GM18951 (cell line): ENCODE measurements around the gene MELK.
"Not testable (repeated sequence)": the region's sequence is repeated elsewhere in the genome, so short reads cannot be mapped to it uniquely, and the experiment has no call there.

Experiments
- POLR2A ChIP-seq: IDR thresholded peaks from 4 replicates; pipeline ENCODE4 v1.6.1; 2011; ENCODE audit warnings: mild to moderate bottlenecking; ENCODE audit not compliant: insufficient read length, insufficient read depth; ENCODE audit errors: extremely low read depth
- in situ Hi-C: fragments of 300-500 bp; cut with MboI; formaldehyde crosslinking; loops from one replicate; pipeline ENCODE4 v1.12.0; 2022; ENCODE audit warnings: low sequenced_read_pairs, mixed read lengths, inconsistent platforms; ENCODE audit not compliant: unreplicated experiment

Gene MELK

DNA sequence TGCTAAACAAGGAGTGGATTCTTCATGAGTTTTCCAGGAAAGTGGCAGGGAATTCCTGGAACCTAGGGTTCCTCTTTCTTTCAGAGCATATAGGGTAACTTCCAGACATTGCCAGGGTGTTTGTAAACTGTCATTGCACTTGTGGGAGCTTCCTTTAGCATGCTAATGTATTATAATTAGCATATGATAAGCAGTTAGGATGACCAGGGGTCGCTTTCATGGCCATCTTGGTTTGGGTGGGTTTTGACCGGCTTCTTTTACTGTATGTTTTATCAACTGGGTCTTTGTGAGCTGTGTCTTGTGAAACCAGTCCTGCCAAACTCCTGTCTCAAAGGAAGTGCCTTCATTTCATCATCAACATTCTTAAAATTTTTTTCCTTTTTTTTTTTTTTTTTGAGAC lies 11.9 kb upstream of the MELK start:
- TF ChIP-seq POLR2A, result no peak
- in situ Hi-C loops, result loop anchor here (5.0 kb wide), 1 partner anchor 48 kb away; no protein-coding TSS in a partner anchor

- in situ Hi-C loops, result loop anchor here (5.0 kb wide), 1 partner anchor 50 kb away; no protein-coding TSS in a partner anchor
These were observed 9.9 kb upstream of the MELK start for GRCh38 chr9:36562801-36563200.

DNA sequence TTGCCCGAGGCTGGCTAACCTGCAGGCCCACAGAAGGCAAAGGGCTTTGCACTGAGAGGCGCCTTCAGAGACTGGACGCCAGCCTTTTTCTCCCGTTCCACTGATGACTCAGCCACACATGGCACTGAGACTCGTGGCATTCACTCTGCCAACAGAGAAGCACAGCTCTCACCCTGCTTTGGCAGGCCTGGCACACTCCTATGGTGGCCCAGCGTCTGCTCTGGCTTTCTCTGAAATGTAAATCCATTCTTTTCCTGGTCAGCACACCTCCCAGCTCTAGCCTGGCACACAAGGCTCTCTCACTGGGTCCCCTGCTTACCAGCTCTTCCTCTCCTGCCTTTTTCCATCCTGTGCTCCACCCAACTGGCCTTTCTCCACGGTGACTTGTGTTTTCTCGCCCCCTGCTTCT lies 5.9 kb upstream of the MELK start:
- TF ChIP-seq POLR2A, result no peak
- in situ Hi-C loops, result no loop called here

DNA sequence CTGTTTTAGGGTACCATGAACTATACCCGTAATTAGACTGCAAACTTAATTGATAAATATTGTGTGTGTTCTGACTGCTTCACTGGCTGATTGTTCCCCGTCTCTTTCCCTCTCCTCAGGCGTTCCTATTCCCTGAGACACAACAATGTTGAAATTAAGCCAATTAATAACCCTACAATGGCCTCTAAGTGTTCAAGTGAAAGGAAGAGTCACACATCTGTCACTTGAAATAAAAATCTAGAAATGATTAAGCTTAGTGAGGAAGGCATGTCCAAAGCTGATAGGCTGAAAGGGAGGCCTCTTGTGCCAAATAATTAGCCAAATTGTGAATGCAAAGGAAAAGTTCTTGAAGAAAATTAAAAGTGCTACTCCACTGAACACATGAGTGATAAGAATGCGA lies 4.0 kb upstream of the MELK start:
- in situ Hi-C loops, result not testable (repeated sequence)

GRCh38 chr9:36571333-36571732 lies 1.4 kb upstream of the MELK start:
- TF ChIP-seq POLR2A, result no peak
- in situ Hi-C loops, result no loop called here

DNA sequence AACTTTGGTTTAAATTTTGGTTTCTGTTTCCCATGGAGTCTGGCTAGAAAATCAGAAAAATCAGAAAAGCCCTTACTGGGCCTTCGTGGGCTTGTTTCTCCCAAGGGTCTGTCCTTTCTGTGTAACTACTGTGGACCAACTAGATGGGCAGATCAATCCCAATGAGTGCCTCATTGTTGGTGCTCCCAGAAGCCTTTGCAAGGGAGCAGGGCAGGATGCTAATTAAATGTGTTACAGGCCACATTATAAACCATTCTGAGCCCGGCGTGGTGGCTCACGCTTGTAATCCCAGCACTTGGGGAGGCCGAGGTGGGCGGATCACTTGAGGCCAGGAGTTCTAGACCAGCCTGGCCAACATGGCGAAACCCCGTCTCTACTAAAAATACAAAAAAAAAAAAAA lies 1.4 kb downstream of the MELK start:
- in situ Hi-C loops, result not testable (repeated sequence)

DNA sequence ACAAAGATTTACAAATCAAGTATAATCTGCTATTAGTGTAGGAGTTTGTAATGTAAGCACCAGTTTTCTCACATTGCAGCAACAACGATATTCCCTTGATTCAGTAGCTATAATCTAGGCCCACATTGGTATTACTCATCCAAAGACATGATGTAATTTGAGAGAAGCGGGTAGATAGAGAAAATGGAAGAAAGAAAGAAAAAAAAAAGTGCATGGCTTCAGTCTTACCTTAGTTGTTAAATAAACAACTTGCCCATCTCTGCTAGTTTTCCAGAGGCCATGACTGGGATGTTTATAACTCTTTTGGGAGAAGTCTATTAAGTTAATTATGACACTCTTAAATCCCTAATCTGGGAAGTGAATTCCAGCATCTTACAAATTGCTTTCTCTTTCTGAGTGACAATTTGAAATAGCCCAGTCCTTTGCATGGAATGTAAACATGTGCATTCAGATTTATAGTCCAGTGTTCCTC lies 2.8 kb downstream of the MELK start:
- no peak for TF ChIP-seq POLR2A
- in situ Hi-C loops, result no loop called here

DNA sequence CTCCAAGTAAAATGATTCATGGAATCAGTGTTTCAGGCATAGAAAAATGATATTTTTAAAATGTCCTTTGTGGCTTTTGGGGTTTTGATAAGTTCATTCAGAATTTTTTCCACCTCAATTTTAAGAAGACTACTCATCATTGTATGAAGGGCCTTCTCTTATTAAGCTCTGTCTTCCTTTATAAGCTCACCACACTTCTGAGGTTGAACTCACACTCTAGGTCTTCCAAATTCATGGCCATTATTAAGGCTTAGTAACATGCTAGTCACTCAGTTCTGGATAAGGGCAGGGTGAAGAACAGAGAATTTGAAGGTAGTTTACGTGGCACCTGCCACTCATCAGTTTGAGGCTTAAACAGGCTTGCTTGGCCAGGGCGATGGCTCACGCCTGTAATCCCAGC lies 4.2 kb downstream of the MELK start:
- TF ChIP-seq POLR2A, result no peak
- in situ Hi-C loops, result no loop called here

- in situ Hi-C loops, result no loop called here
These were observed 12.1 kb downstream of the MELK start for GRCh38 chr9:36584620-36585460.

DNA sequence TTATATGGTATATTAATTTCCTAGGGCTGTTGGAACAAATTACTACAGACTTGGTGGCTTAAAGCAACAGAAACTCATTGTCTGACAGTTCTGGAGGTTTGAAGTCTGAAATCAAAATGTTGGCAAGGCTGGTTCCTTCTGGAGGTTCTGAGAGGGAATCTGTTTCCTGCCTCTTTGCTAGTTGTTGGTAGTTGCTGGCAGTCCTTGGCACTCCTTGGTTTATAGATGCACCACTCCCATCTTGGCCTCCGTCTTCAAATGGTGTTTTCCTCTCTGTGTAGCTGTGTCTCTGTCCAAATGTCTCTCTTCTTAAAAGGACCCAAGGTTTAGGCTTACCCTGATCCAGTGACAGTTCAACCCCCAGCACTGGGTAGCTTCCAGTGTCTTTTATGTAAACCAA lies 17.5 kb downstream of the MELK start:
- in situ Hi-C loops, result no loop called here
- no peak for TF ChIP-seq POLR2A

More at GRCh38 chr9:36584620-36585460, 12.1 kb downstream of the MELK start:
- TF ChIP-seq POLR2A, result no peak

DNA sequence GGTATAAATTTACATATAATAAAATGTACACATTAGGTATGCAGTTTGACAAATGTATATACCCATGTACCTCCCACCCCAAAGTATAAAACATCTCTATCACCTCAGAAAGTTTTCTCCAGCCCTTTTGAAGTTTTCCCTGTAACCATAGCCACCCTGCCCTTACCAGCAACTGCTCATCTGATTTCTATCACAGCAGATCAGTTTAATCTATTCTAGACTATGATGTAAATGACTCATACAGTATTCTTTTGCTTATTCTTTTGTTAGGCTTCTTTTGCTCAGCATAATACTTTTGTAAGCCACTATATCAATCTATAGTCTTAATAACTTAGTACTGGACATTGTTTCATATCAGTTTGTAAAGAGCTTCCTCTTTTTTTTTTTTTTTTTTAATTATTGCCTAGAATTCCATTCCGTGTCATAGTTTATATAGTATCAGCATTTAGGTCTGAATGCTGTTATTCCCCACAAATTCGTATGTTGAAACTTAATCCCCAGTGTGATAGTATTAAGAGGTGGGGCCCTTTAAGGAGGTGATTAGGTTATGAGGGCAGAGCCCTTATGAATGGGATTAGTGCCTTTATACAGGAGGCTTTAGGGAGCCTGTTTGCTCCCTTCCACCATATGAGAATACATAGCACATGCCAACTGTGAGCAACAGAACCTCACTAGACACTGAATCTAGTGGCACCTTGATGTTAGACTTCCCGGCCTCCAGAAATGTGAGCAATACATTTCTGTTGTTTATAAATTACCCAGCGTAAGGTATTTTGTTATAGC lies 20.3 kb downstream of the MELK start:
- no peak for TF ChIP-seq POLR2A

DNA sequence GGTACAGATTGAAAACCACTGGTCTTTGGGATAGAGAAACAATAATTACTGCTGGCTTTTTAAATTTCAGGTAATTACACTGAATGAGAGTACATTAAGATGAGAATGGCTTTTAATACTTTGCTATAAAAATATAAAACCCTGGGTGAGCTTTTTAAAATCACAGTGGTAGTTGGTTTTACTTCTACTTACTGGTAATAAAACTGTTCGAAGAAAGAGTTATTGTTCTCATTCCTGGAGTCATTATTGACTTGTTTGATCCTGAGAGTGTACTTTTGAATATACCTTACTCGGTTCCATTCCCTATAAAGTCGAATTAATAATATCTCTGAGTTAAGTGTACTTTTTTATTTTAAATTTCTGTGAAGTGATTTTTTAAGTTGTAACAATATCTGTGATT lies 21.5 kb downstream of the MELK start:
- in situ Hi-C loops, result no loop called here
- no peak for TF ChIP-seq POLR2A

More for the DNA sequence above, 20.3 kb downstream of the MELK start:
- in situ Hi-C loops, result no loop called here

- in situ Hi-C loops, result no loop called here
- TF ChIP-seq POLR2A, result no peak
These were observed 24.9 kb downstream of the MELK start for GRCh38 chr9:36597412-36598178.
